ENCODE measurements around the gene YRDC.

DNA sequence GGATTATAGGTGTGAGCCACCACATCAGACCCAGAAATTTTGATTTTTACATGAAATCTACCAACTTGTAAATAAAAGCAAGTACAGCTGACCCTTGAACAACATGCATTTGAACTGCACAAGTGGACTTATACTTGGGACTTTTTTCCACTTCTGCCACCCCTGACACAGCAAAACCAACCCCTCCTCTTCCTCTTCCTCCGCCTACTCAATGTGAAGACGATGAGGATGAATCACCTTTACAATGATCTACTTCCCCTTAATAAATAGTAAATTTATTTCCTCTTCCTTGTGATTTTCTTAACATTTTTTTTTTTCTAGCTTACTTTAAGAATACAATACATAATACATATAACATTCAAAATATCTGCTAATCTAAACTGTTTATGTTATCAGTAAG is 17.5 kb upstream of the YRDC start:
- TF ChIP-seq, protein P1, sequence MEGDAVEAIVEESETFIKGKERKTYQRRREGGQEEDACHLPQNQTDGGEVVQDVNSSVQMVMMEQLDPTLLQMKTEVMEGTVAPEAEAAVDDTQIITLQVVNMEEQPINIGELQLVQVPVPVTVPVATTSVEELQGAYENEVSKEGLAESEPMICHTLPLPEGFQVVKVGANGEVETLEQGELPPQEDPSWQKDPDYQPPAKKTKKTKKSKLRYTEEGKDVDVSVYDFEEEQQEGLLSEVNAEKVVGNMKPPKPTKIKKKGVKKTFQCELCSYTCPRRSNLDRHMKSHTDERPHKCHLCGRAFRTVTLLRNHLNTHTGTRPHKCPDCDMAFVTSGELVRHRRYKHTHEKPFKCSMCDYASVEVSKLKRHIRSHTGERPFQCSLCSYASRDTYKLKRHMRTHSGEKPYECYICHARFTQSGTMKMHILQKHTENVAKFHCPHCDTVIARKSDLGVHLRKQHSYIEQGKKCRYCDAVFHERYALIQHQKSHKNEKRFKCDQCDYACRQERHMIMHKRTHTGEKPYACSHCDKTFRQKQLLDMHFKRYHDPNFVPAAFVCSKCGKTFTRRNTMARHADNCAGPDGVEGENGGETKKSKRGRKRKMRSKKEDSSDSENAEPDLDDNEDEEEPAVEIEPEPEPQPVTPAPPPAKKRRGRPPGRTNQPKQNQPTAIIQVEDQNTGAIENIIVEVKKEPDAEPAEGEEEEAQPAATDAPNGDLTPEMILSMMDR (conservative IDR thresholded peaks at IDR 0.05; ENCODE audit: low read depth, low read length) = no peak
- no peak for TF ChIP-seq EZH2phosphoT487 (IDR thresholded peaks at IDR 0.05; ENCODE audit: borderline replicate concordance, low read length)

Measured in PC-3 (cell line).